ENCODE measurements around the gene C4orf36. TPM values are rescaled to one million over a fixed set of nuclear protein-coding genes. Genes with fewer than 3 reads are reported as not detected.
A peak's percentile ranks its signal among the peaks of the same experiment; 100 is the strongest.

C4orf36 gene
- not detected for polyA plus RNA-seq

GRCh38 chr4:86891762-86892635 is at the start of gene C4orf36:
C4orf36 (minus strand) TSS chr4:86892422; CDS start chr4:86891520, 902 bp downstream.
- H3K9me3 Mint-ChIP-seq = no peaks in the 10 kb centered on the region
- peaks cover 0 to 9% (median 0%) of the 10 kb centered on the region in 3 donors for H3K4me1 Mint-ChIP-seq
- peaks cover 25% of the 10 kb centered on the region for H3K27me3 Mint-ChIP-seq
- peaks cover 2% of the 10 kb centered on the region for H3K36me3 Mint-ChIP-seq
- H3K4me3 Mint-ChIP-seq = peak within 1 kb of the TSS in 3 of 4 donors; percentile 79 to 91 (median 85)
- no peak within 1 kb of the TSS for H3K27ac Mint-ChIP-seq

- H3K4me1 Mint-ChIP-seq = peaks cover 37 to 52% (median 43%) of the 10 kb centered on the region in 3 donors
- peaks cover 3% of the 10 kb centered on the region for H3K36me3 Mint-ChIP-seq
- peaks cover 2% of the 10 kb centered on the region for H3K27me3 Mint-ChIP-seq
- H3K27ac Mint-ChIP-seq = no peak overlapping the region
- H3K4me3 Mint-ChIP-seq = no peak overlapping the region
- no peaks in the 10 kb centered on the region for H3K9me3 Mint-ChIP-seq
Observed at GRCh38 chr4:86940920-86941460, 48.8 kb upstream of the C4orf36 start.

GRCh38 chr4:86939729-86940575 is 47.7 kb upstream of the C4orf36 start:
- Mint-ChIP-seq H3K36me3 (no peaks in the 10 kb centered on the region), H3K4me1 (peaks cover 36 to 48% (median 45%) of the 10 kb centered on the region in 3 donors), H3K27ac (peak overlapping the region; percentile 69 to 96 (median 93)), H3K4me3 (peak overlapping the region; percentile 44 to 94 (median 78)), H3K9me3 (no peaks in the 10 kb centered on the region), H3K27me3 (peaks cover 2% of the 10 kb centered on the region)

- H3K4me1 Mint-ChIP-seq = peaks cover 42 to 47% (median 43%) of the 10 kb centered on the region in 3 donors
- peaks cover 2% of the 10 kb centered on the region for H3K27me3 Mint-ChIP-seq
- no peaks in the 10 kb centered on the region for H3K9me3 Mint-ChIP-seq
Observed at GRCh38 chr4:86938771-86939520, 46.7 kb upstream of the C4orf36 start.

GRCh38 chr4:86935853-86936733 is 43.9 kb upstream of the C4orf36 start:
- Mint-ChIP-seq H3K4me1 (peaks cover 42 to 48% (median 47%) of the 10 kb centered on the region in 3 donors), H3K9me3 (no peaks in the 10 kb centered on the region), H3K4me3 (peak overlapping the region; percentile 89 to 96 (median 93)), H3K27me3 (no peaks in the 10 kb centered on the region), H3K36me3 (no peaks in the 10 kb centered on the region), H3K27ac (peak overlapping the region; percentile 88 to 94 (median 88))

More at GRCh38 chr4:86938771-86939520, 46.7 kb upstream of the C4orf36 start:
- Mint-ChIP-seq H3K4me3 (peak overlapping the region; percentile 44 to 94 (median 68)), H3K27ac (peak overlapping the region; percentile 69 to 96 (median 93)), H3K36me3 (no peaks in the 10 kb centered on the region)

GRCh38 chr4:86935566-86935852 is 43.3 kb upstream of the C4orf36 start:
- H3K4me1 Mint-ChIP-seq = peaks cover 42 to 47% (median 42%) of the 10 kb centered on the region in 3 donors
- H3K27me3 Mint-ChIP-seq = no peaks in the 10 kb centered on the region
- no peaks in the 10 kb centered on the region for H3K36me3 Mint-ChIP-seq
- H3K27ac Mint-ChIP-seq = peak overlapping the region; percentile 88 to 94 (median 88)
- peak overlapping the region; percentile 89 to 96 (median 93) for H3K4me3 Mint-ChIP-seq
- no peaks in the 10 kb centered on the region for H3K9me3 Mint-ChIP-seq

GRCh38 chr4:86934771-86935565 is 42.7 kb upstream of the C4orf36 start, which contains the start of gene AFF1:
AFF1 (plus strand) TSS chr4:86935011; CDS start chr4:86948534, 13,523 bp downstream.
- Mint-ChIP-seq H3K36me3 (peaks cover 2% of the 10 kb centered on the region), H3K4me3 (peak within 1 kb of the TSS; percentile 93 to 96 (median 94)), H3K27ac (peak within 1 kb of the TSS; percentile 88 to 94 (median 91)), H3K4me1 (peaks cover 40 to 43% (median 43%) of the 10 kb centered on the region in 3 donors), H3K27me3 (no peaks in the 10 kb centered on the region), H3K9me3 (no peaks in the 10 kb centered on the region)

- Mint-ChIP-seq H3K4me3 (peak overlapping the region; percentile 83 to 95 (median 94)), H3K9me3 (no peaks in the 10 kb centered on the region), H3K4me1 (peaks cover 34 to 41% (median 36%) of the 10 kb centered on the region in 3 donors), H3K36me3 (peaks cover 3% of the 10 kb centered on the region), H3K27me3 (no peaks in the 10 kb centered on the region), H3K27ac (peak overlapping the region; percentile 76 to 91 (median 79))
Observed at GRCh38 chr4:86934147-86934770, 42.0 kb upstream of the C4orf36 start.

- H3K4me1 Mint-ChIP-seq = peaks cover 17 to 18% (median 17%) of the 10 kb centered on the region in 3 donors
- peaks cover 7% of the 10 kb centered on the region for H3K36me3 Mint-ChIP-seq
- peak overlapping the region in 1 of 3 donors; percentile 12 for H3K27ac Mint-ChIP-seq
Observed at GRCh38 chr4:86928400-86929255, 36.4 kb upstream of the C4orf36 start.

GRCh38 chr4:86927843-86928395 is 35.7 kb upstream of the C4orf36 start:
- Mint-ChIP-seq H3K27me3 (peaks cover 1% of the 10 kb centered on the region), H3K36me3 (peaks cover 7% of the 10 kb centered on the region), H3K9me3 (no peaks in the 10 kb centered on the region), H3K27ac (peak overlapping the region in 1 of 3 donors; percentile 12), H3K4me1 (peaks cover 16 to 18% (median 17%) of the 10 kb centered on the region in 3 donors), H3K4me3 (peak overlapping the region in 1 of 4 donors; percentile 62)

More at GRCh38 chr4:86928400-86929255, 36.4 kb upstream of the C4orf36 start:
- Mint-ChIP-seq H3K27me3 (peaks cover 1% of the 10 kb centered on the region), H3K4me3 (peak overlapping the region in 2 of 4 donors; percentile 30 to 62), H3K9me3 (no peaks in the 10 kb centered on the region)

- no peak overlapping the region for H3K4me3 Mint-ChIP-seq
- no peak overlapping the region for H3K27ac Mint-ChIP-seq
- H3K9me3 Mint-ChIP-seq = no peaks in the 10 kb centered on the region
- peaks cover 16 to 21% (median 17%) of the 10 kb centered on the region in 3 donors for H3K4me1 Mint-ChIP-seq
- peaks cover 7% of the 10 kb centered on the region for H3K36me3 Mint-ChIP-seq
- H3K27me3 Mint-ChIP-seq = peaks cover 1% of the 10 kb centered on the region
Observed at GRCh38 chr4:86926435-86927086, 34.3 kb upstream of the C4orf36 start.

Data from IgD-negative memory B cell (primary cell).